AG09309 (cell line): Measurements from ENCODE around the gene PEMT.

Experiments
- DNase-seq: peaks from one replicate; pipeline ENCODE4 v3.0.0-alpha.2; 2010; ENCODE audit warnings: low read depth
- H3K4me3 ChIP-seq: 2 replicates; pipeline ENCODE4 v1.5.1; 2011; ENCODE audit warnings: mild to moderate bottlenecking, low read depth, low read length, moderate library complexity; ENCODE audit not compliant: control insufficient read depth
- TF ChIP-seq, protein P1 (sequence below): IDR thresholded peaks from 2 replicates; pipeline ENCODE4 v1.5.1; 2011; ENCODE audit warnings: mild to moderate bottlenecking, low read depth, low read length, inconsistent platforms; ENCODE audit not compliant: insufficient read depth, control insufficient read depth; ENCODE audit errors: missing control alignments

The PEMT gene

DNA sequence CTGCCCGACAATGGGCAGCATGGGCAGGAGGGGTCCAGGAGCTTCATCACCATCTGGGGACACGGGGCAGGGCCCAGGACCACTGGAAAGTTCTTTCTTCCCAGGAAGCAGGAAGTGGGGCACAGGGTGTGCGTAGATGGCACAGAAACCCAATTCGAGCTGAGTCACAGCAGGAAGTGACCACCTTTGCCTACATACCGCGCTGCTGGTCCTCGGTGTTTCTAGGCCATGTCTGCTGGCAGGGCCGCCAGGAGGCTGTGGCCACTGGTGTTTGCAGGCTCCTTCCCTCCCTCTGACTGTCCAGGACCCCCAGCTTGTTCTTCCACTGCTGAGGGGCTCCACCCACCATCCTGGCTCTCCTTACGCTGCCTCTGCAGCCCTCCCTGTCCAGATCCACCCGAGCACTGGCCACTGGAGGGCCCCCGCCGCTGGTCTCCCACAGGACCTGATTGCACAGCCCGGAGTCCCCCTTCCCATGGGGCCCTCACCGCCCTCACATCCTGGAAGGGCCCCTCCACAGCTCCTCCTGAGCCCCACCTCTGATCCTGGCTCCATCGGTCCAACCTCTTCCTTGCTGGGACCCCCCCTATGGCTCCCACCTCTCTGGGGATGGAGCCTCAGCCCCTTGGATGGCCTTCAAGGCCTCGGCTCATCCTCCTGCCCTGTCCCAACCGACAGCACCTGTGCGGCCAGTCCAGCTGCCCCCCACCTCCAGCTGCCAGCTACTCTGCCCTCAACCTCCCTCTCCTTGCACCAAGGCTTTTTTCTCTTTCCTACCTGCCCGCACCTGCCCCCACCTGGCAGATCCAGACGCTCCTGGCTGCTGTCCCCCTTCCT lies 80.8 kb downstream of the PEMT start:
- no peak for DNase-seq
- no peak overlapping the region for H3K4me3 ChIP-seq
- TF ChIP-seq, protein P1, sequence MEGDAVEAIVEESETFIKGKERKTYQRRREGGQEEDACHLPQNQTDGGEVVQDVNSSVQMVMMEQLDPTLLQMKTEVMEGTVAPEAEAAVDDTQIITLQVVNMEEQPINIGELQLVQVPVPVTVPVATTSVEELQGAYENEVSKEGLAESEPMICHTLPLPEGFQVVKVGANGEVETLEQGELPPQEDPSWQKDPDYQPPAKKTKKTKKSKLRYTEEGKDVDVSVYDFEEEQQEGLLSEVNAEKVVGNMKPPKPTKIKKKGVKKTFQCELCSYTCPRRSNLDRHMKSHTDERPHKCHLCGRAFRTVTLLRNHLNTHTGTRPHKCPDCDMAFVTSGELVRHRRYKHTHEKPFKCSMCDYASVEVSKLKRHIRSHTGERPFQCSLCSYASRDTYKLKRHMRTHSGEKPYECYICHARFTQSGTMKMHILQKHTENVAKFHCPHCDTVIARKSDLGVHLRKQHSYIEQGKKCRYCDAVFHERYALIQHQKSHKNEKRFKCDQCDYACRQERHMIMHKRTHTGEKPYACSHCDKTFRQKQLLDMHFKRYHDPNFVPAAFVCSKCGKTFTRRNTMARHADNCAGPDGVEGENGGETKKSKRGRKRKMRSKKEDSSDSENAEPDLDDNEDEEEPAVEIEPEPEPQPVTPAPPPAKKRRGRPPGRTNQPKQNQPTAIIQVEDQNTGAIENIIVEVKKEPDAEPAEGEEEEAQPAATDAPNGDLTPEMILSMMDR: no peak

DNA sequence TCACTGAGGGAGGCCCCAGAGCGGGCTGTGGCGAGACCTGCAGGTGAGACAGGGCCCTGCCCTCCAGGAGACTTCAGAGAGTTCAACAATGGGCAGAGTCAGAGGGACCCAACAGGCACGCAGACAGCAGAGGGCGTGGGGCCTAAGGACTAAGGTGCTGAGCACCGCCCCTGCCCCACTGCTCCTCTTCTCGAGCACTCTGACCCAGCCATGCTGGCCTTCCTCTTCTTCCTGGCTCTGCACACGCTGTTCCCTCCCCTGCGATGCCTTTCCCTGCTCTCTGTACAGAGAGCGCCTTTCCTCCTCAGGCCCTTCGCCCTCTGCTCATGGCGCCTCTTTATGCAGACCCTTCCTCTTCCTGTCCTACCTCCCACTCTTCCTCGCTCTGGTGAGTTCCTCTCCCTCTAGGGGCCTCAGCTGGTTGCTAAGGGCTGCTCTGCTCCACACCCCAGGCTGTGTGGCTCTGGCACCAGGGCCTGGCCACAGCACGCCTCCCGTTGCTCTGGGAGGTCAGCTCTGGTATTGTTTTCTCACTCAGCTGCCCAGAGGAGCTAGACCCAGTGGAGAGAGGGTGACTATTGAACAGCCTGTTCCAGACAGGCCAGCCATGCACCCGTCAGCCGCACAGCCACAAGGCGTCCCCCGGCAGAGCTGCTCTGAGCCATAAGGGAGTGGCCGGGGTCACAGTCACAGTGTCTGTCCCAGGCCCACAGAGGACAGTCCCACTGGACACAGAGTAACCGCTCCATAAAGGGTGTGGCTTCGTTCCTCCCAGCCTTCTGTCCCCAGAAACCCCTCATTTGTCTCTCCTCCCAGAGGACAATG lies 81.7 kb downstream of the PEMT start:
- TF ChIP-seq, protein P1: no peak
- H3K4me3 ChIP-seq: no peak overlapping the region
- DNase-seq: no peak

DNA sequence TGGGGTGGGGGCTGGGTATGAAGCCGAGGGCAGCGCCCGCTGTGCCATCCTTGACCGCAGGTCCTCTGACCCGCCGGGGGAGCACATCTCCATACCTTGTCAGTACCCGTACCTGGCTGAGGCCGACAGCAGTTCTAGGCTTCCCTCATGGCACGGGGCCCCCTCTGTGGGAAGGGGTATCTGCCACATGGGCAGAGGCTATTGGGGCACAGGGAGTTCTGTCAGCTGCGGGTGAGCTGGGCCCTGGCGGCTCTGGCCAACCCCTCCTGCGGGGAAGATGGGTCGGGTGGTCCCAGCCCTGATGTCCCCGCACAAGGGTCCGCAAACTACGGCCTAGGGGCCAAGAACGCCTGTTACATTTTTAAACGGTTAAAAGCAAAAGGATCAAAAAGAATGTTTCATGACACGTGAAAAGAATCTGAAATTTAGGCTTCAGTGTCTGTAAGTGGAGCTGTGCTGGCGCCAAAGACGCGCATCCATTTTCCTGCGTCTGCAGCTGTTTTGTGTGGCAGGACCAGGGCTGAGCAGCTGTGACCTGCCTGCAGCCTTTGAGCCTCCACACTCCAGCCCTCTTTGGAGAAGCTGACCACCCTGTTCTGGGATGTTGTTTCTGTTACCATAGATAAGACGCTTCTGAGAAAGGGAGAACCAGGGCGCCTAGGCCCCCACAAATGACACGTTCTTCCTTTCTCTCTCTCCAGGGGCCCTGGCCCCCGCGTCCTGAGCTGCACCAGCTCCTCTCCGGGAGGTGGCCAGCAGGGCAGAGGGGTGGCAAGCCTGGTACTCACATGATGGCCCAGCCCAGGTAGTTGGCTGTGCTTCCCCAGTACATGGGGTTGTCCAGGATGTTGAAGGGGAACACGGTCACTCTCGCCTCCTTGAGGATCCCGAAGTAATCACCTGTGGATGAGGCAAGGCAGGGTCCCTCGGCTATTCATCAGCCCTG lies 82.6 kb downstream of the PEMT start:
- TF ChIP-seq, protein P1: no peak
- H3K4me3 ChIP-seq: no peak overlapping the region
- DNase-seq: no peak

DNA sequence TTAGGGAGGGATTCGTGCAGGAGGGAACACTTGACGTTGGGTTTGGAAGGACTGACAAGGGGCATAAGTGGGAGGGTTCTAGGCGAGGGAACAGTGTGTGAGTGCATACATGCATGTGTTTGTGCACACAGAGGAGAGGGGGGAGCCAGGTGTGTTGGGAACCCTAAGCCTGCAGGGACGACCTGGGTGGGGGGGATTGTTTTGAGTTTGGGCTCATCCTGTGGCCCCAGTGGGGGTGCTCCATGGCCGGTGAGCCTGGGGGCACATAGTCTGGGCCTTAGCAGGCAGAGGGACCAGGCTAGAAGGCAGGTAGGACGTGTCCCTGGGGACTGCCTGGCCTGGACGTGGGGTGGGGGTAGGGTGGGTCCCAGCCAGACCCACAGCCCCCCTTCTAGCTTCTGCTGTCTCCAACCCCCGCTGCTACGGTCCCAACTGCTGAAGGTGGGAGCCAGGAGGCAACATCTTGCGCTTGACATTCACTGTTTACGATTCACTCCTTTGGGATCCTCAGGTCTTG lies 83.4 kb downstream of the PEMT start:
- DNase-seq: no peak
- no peak overlapping the region for H3K4me3 ChIP-seq
- TF ChIP-seq, protein P1: no peak

DNA sequence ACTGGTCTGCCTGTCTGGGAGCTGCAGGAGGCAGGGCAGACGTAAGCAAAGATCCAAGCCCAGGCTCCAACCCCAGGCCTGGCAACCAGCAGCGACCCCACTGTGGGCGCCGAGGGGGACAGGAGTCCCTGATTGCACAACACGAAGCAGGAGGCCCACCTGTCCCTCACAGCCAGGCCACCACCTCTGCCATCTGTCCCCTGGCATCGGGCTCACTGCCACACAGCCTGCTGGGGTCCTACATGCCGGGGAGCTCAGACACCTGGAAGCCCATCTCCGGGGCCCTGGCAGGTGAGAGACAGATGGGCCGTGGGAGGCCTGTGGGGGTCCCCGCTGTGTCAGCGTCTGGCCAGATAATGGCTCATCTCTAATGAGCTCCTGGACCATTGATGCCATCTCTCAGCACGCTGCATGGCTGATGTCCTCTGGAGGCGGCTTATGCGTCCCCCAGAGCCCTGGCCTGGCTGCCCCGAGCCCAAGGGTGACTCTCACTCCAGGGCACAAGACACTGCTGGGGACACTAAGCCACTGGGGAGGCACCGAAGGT lies 84.0 kb downstream of the PEMT start:
- no peak overlapping the region for H3K4me3 ChIP-seq
- no peak for DNase-seq
- TF ChIP-seq, protein P1: no peak
